Mesenchymal stem cell (in vitro differentiated cells and primary cell): Measurements from ENCODE around the gene TNS1.

Experiments
- DNase-seq: peaks from one replicate; pipeline ENCODE4 v3.0.0-alpha.2; 2013
- H2AFZ ChIP-seq: one replicate; pipeline ENCODE4 v1.6.1; 2013; ENCODE audit warnings: low read depth, mild to moderate bottlenecking, control low read depth, inconsistent platforms, low read length, moderate library complexity
- H2AK5ac ChIP-seq: 2 replicates; pipeline ENCODE4 v1.6.1; 2013; ENCODE audit warnings: low read length, moderate library complexity, mild to moderate bottlenecking, inconsistent platforms; ENCODE audit not compliant: severe bottlenecking
- H2BK120ac ChIP-seq: one replicate; pipeline ENCODE4 v1.6.1; 2013; ENCODE audit warnings: low read depth, mild to moderate bottlenecking, inconsistent platforms, low read length, moderate library complexity
- H2BK12ac ChIP-seq, 2 experiments: one replicate each; pipeline ENCODE4 v1.6.1; 2013; ENCODE audit warnings: inconsistent platforms in 2 of 2, low read length in 2 of 2, mild to moderate bottlenecking in 2 of 2, moderate library complexity in 2 of 2, control low read depth in 1 of 2
- H2BK15ac ChIP-seq: one replicate; pipeline ENCODE4 v1.6.1; 2013; ENCODE audit warnings: mild to moderate bottlenecking, low read depth, inconsistent platforms; ENCODE audit not compliant: poor library complexity, severe bottlenecking
- H2BK5ac ChIP-seq: 2 replicates; pipeline ENCODE4 v1.6.1; 2013; ENCODE audit warnings: low read depth, mild to moderate bottlenecking, low read length, control low read depth, inconsistent platforms; ENCODE audit not compliant: poor library complexity, severe bottlenecking
- H3K14ac ChIP-seq, 2 experiments: one replicate each; pipeline ENCODE4 v1.6.1; 2013; ENCODE audit warnings: inconsistent platforms in 2 of 2, low read length in 2 of 2, control low read depth in 1 of 2, mild to moderate bottlenecking in 1 of 2, moderate library complexity in 1 of 2
- H3K18ac ChIP-seq, 2 experiments: one replicate each; pipeline ENCODE4 v1.6.1; 2013; ENCODE audit warnings: inconsistent platforms in 2 of 2, low read length in 2 of 2, control low read depth in 1 of 2, low read depth in 1 of 2, mild to moderate bottlenecking in 1 of 2
- H3K23ac ChIP-seq, 2 experiments: one replicate each; pipeline ENCODE4 v1.6.1; 2013; ENCODE audit warnings: inconsistent platforms in 2 of 2, low read length in 2 of 2, mild to moderate bottlenecking in 2 of 2, moderate library complexity in 2 of 2, control low read depth in 1 of 2
- H3K27ac ChIP-seq: 2 replicates; pipeline ENCODE4 v1.5.1; 2013; ENCODE audit warnings: mild to moderate bottlenecking, moderate library complexity, low read length, control low read depth, inconsistent platforms; ENCODE audit not compliant: poor library complexity, severe bottlenecking
- H3K27me3 ChIP-seq, 2 experiments: 2 replicates each; pipeline versions ENCODE4 v1.6.1 to v1.7.0; 2013; ENCODE audit warnings: low read length in 2 of 2, mild to moderate bottlenecking in 2 of 2, moderate library complexity in 2 of 2, control low read depth in 1 of 2, inconsistent platforms in 1 of 2; ENCODE audit not compliant: control insufficient read depth in 1 of 2, insufficient read depth in 1 of 2
- H3K36me3 ChIP-seq, 2 experiments: 2 replicates each; pipeline versions ENCODE4 v1.6.1 to v1.7.0; 2013; ENCODE audit warnings: low read length in 2 of 2, control low read depth in 1 of 2, inconsistent platforms in 1 of 2, low read depth in 1 of 2, mild to moderate bottlenecking in 1 of 2; ENCODE audit not compliant: insufficient read depth in 2 of 2, control insufficient read depth in 1 of 2
- H3K4ac ChIP-seq, 2 experiments: one replicate each; pipeline ENCODE4 v1.6.1; 2013; ENCODE audit warnings: inconsistent platforms in 2 of 2, low read length in 2 of 2, mild to moderate bottlenecking in 2 of 2, moderate library complexity in 2 of 2, control low read depth in 1 of 2, low read depth in 1 of 2
- H3K4me1 ChIP-seq: 2 replicates; pipeline ENCODE4 v1.6.1; 2013; ENCODE audit warnings: low read depth, low read length, control low read depth; ENCODE audit not compliant: control insufficient read depth, insufficient read depth
- H3K4me2 ChIP-seq: 2 replicates; pipeline ENCODE4 v1.6.1; 2013; ENCODE audit warnings: low read length, mild to moderate bottlenecking, inconsistent platforms; ENCODE audit not compliant: poor library complexity, severe bottlenecking
- H3K4me3 ChIP-seq, 2 experiments: 2 replicates each; pipeline versions ENCODE4 v1.5.1 to v1.7.0; 2013; ENCODE audit warnings: low read length in 2 of 2, mild to moderate bottlenecking in 2 of 2, control low read depth in 1 of 2, low read depth in 1 of 2; ENCODE audit not compliant: insufficient read depth in 1 of 2
- H3K79me1 ChIP-seq: replicated peaks from 2 replicates; pipeline ENCODE4 v1.6.1; 2013; ENCODE audit warnings: mild to moderate bottlenecking, control low read depth, low read length, inconsistent platforms; ENCODE audit not compliant: poor library complexity, severe bottlenecking
- H3K9ac ChIP-seq: 2 replicates; pipeline ENCODE4 v1.7.0; 2013; ENCODE audit warnings: mild to moderate bottlenecking, low read length, moderate library complexity
- H3K9me3 ChIP-seq: 2 replicates; pipeline ENCODE4 v1.7.0; 2013; ENCODE audit warnings: mild to moderate bottlenecking, low read length; ENCODE audit not compliant: control insufficient read depth
- H4K8ac ChIP-seq: one replicate; pipeline ENCODE4 v1.6.1; 2013; ENCODE audit warnings: inconsistent platforms, mild to moderate bottlenecking, low read length, moderate library complexity
- H4K91ac ChIP-seq: one replicate; pipeline ENCODE4 v1.6.1; 2013; ENCODE audit warnings: mild to moderate bottlenecking, low read length, inconsistent platforms
- WGBS: methylation state at CpG from one replicate; pipeline ENCODE4 v1.1.7; 2013; ENCODE audit warnings: mixed read lengths; 5-methylcytosine and 5-hydroxymethylcytosine counted together

Gene TNS1

DNA sequence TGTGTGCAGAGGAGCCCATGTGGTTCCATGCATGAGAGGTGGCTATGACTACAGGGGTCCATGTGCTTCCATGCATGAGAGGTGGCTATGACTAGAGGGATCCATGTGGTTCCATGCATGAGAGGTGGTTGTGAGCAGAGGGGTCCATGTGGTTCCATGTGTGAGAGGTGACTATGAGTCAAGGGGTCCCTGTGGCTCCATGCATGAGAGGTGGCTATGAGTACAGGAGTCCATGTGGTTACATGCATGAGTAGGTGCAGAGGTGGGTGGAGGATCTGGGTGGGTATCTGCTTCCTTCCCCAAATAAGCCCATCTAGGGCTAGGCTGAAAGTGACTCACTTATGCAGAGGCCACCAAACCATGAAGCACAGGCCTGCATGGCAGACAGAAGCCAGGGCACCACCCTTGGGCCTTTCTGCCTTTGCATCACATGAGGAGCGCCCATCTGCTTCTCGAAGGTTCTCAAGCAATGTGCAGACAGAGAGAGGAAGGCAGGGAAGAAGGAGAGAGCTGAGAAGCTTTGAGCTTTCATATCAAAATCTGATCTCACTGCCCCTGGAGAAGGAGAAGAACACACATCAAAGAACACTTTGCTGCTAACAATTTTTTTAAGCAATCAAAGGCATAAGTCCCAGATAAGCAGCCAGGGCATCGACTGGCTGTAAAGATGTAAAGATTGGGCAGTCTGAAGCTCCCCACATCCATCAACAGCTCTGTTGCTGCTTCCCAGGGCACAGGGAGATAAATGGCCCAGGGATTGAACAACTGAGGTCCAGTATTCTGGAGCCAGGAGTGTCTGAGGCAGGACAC, 137.6 kb downstream of the TNS1 start:
- H2AFZ ChIP-seq = no peak overlapping the region
- no peak overlapping the region for H3K4ac ChIP-seq
- no peak overlapping the region for H3K23ac ChIP-seq
- H4K8ac ChIP-seq = no peak overlapping the region
- H3K27me3 ChIP-seq = no peaks in the 10 kb centered on the region
- peaks cover 13% of the 10 kb centered on the region for H3K4me1 ChIP-seq
- no peak overlapping the region for H3K4me3 ChIP-seq
- no peak overlapping the region for H3K9ac ChIP-seq
- no peak overlapping the region for H4K91ac ChIP-seq
- no peak overlapping the region for H2BK5ac ChIP-seq
- no peak overlapping the region for H2BK120ac ChIP-seq
- no peak overlapping the region for H2AK5ac ChIP-seq
- no peak overlapping the region for H2BK15ac ChIP-seq
- H2BK12ac ChIP-seq = no peak overlapping the region
- peaks cover 14% of the 10 kb centered on the region for H3K79me1 ChIP-seq
- no peak overlapping the region for H3K18ac ChIP-seq
- no peak overlapping the region for H3K27ac ChIP-seq
- no peak for DNase-seq
- H3K9me3 ChIP-seq = no peaks in the 10 kb centered on the region
- H3K4me2 ChIP-seq = no peak overlapping the region
- H3K36me3 ChIP-seq = peaks cover 67 to 87% of the 10 kb centered on the region in 2 experiments
- no peak overlapping the region for H3K14ac ChIP-seq
- WGBS = 80% methylated on average over 2 of the region's 3 CpGs

- Histone ChIP-seq H2AK5ac (no peak overlapping the region), H3K9ac (no peak overlapping the region), H3K4me3 (no peak overlapping the region), H3K4ac (no peak overlapping the region), H3K27me3 (no peaks in the 10 kb centered on the region), H3K27ac (no peak overlapping the region), H3K79me1 (peaks cover 13% of the 10 kb centered on the region), H4K91ac (no peak overlapping the region), H3K14ac (no peak overlapping the region), H4K8ac (no peak overlapping the region), H3K9me3 (no peaks in the 10 kb centered on the region), H3K36me3 (peaks cover 63 to 87% of the 10 kb centered on the region in 2 experiments), H3K18ac (no peak overlapping the region), H2BK120ac (no peak overlapping the region), H2AFZ (no peak overlapping the region), H2BK12ac (no peak overlapping the region), H3K23ac (no peak overlapping the region), H3K4me2 (no peak overlapping the region), H2BK15ac (no peak overlapping the region), H2BK5ac (no peak overlapping the region), H3K4me1 (peaks cover 9% of the 10 kb centered on the region)
- no peak for DNase-seq
- WGBS = 88% methylated on average over 5 of the region's 5 CpGs
Measured at GRCh38 chr2:217863883-217864282, 138.9 kb downstream of the TNS1 start.

GRCh38 chr2:217861334-217861877, 141.4 kb downstream of the TNS1 start:
- no peak overlapping the region for H3K9ac ChIP-seq
- H2BK15ac ChIP-seq = no peak overlapping the region
- peaks cover 71 to 74% of the 10 kb centered on the region in 2 experiments for H3K36me3 ChIP-seq
- H3K4ac ChIP-seq = no peak overlapping the region
- no peak for DNase-seq
- no peak overlapping the region for H3K4me3 ChIP-seq
- no peak overlapping the region for H4K91ac ChIP-seq
- peaks cover 21% of the 10 kb centered on the region for H3K4me1 ChIP-seq
- H3K27me3 ChIP-seq = no peaks in the 10 kb centered on the region
- no peak overlapping the region for H3K27ac ChIP-seq
- H3K23ac ChIP-seq = no peak overlapping the region
- H2BK12ac ChIP-seq = no peak overlapping the region
- H3K4me2 ChIP-seq = no peak overlapping the region
- H3K79me1 ChIP-seq = peaks cover 18% of the 10 kb centered on the region
- H2BK120ac ChIP-seq = no peak overlapping the region
- no peak overlapping the region for H2AFZ ChIP-seq
- H3K18ac ChIP-seq = no peak overlapping the region
- no peak overlapping the region for H3K14ac ChIP-seq
- 92% methylated on average over 5 of the region's 5 CpGs for WGBS
- H4K8ac ChIP-seq = no peak overlapping the region
- H3K9me3 ChIP-seq = no peaks in the 10 kb centered on the region
- H2AK5ac ChIP-seq = no peak overlapping the region
- H2BK5ac ChIP-seq = no peak overlapping the region

DNA sequence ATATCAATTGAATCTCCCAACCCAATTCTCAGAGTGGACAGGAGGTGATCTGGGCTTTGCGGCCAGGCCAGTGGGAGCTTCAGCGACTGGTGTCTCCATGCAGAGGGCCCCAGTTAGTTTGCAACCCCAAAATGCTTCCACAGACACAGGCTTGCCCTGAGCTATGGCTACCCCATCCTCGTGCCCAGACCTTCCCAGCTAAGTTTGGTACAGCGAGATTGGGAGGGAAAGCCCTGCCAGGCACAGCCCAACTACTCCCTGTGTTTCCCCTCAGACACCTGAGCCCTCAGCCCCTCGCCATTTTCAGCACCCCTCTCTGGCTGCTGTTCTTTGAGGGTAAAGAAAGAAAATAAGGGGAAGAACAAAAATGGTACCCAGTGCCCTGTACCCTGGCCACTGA, 142.9 kb downstream of the TNS1 start:
- H3K4me2 ChIP-seq = no peak overlapping the region
- 91% methylated on average over 4 of the region's 5 CpGs for WGBS
- H2BK15ac ChIP-seq = no peak overlapping the region
- no peak overlapping the region for H2BK12ac ChIP-seq
- H4K91ac ChIP-seq = no peak overlapping the region
- H3K4ac ChIP-seq = no peak overlapping the region
- no peak overlapping the region for H2AFZ ChIP-seq
- H3K23ac ChIP-seq = no peak overlapping the region
- H3K9me3 ChIP-seq = no peaks in the 10 kb centered on the region
- H4K8ac ChIP-seq = no peak overlapping the region
- no peak overlapping the region for H3K14ac ChIP-seq
- H3K4me1 ChIP-seq = peaks cover 16% of the 10 kb centered on the region
- H2BK120ac ChIP-seq = no peak overlapping the region
- no peak for DNase-seq
- H3K4me3 ChIP-seq = no peak overlapping the region
- no peak overlapping the region for H2BK5ac ChIP-seq
- no peaks in the 10 kb centered on the region for H3K27me3 ChIP-seq
- no peak overlapping the region for H3K18ac ChIP-seq
- H3K36me3 ChIP-seq = peaks cover 70 to 75% of the 10 kb centered on the region in 2 experiments
- no peak overlapping the region for H3K9ac ChIP-seq
- no peak overlapping the region for H3K27ac ChIP-seq
- H2AK5ac ChIP-seq = no peak overlapping the region
- H3K79me1 ChIP-seq = peaks cover 19% of the 10 kb centered on the region
